K562 (cell line): Measurements from ENCODE around the gene CRTAP. TPM values are rescaled to one million over a fixed set of nuclear protein-coding genes. Genes with fewer than 3 reads are reported as not detected.

Experiments
- BRCA1 ChIP-seq, 2 experiments: fragments of 450-650 bp in 1 of 2; sonication (generic) in 1 of 2; formaldehyde crosslinking in 1 of 2; IDR thresholded peaks; 2 replicates each; pipeline versions ENCODE4 v1.5.0 to v1.6.1; 2017 to 2020; ENCODE audit warnings: mild to moderate bottlenecking in 1 of 2, missing genetic modification reagents in 1 of 2
- CBX1 ChIP-seq: sonication (generic); IDR thresholded peaks from 2 replicates; pipeline ENCODE4 v1.6.1; 2016; ENCODE audit warnings: antibody characterized with exemption, low read depth, mild to moderate bottlenecking
- CXXC5 ChIP-seq: fragments of 250-450 bp; sonication (Bioruptor Pico); IDR thresholded peaks from 2 replicates; pipeline ENCODE4 v1.8.0; 2022; ENCODE audit warnings: inconsistent platforms, mild to moderate bottlenecking, moderate library complexity
- ELF1 ChIP-seq: fragments of 200-800 bp; sonication (Bioruptor generic); IDR thresholded peaks from 2 replicates; pipeline ENCODE4 v1.6.1; 2016; ENCODE audit warnings: missing genetic modification characterization, missing compliant biosample characterization
- FOXJ3 ChIP-seq: sonication (generic); formaldehyde crosslinking; IDR thresholded peaks from 2 replicates; pipeline ENCODE4 v1.4.0; 2020; ENCODE audit warnings: mild to moderate bottlenecking, missing genetic modification reagents
- GABPA ChIP-seq: fragments of 200-800 bp; sonication (Bioruptor generic); conservative IDR thresholded peaks from 2 replicates; pipeline ENCODE4 v1.6.1; 2016; ENCODE audit warnings: low read depth, missing genetic modification characterization, missing compliant biosample characterization
- JUN ChIP-seq, 2 experiments: sonication (generic) in 1 of 2; formaldehyde crosslinking in 1 of 2; IDR thresholded peaks; 2 replicates each; pipeline versions ENCODE4 v1.6.1 to v1.8.0; 2012 to 2022; ENCODE audit warnings: borderline replicate concordance in 2 of 2, mild to moderate bottlenecking in 2 of 2, improper control_type of control experiment in 1 of 2, low read depth in 1 of 2, low read length in 1 of 2, missing genetic modification reagents in 1 of 2
- KDM5B ChIP-seq: fragments of 200-600 bp; sonication (generic); IDR thresholded peaks from 2 replicates; pipeline ENCODE4 v1.6.1; 2012; ENCODE audit warnings: low read depth, mild to moderate bottlenecking, moderate library complexity, low read length, control low read depth, inconsistent platforms; ENCODE audit not compliant: insufficient replicate concordance
- POLR2A ChIP-seq: fragments of 450-650 bp; conservative IDR thresholded peaks from 2 replicates; pipeline ENCODE4 v1.6.1; 2016
- SIN3B ChIP-seq: fragments of 450-650 bp; IDR thresholded peaks from 2 replicates; pipeline ENCODE4 v1.6.1; 2017; ENCODE audit warnings: low read depth, mild to moderate bottlenecking, moderate library complexity
- TFE3 ChIP-seq: fragments of 450-650 bp; formaldehyde crosslinking; IDR thresholded peaks from 2 replicates; pipeline ENCODE4 v1.4.0; 2020; ENCODE audit warnings: mild to moderate bottlenecking, mixed read lengths
- U2AF1 ChIP-seq: fragments of 200-400 bp; formaldehyde crosslinking; optimal IDR thresholded peaks from 2 replicates; pipeline ENCODE3; 2017; ENCODE audit warnings: mild to moderate bottlenecking, low read depth, low read length, moderate library complexity
- ZBTB11 ChIP-seq, 3 experiments: fragments of 200-800 bp in 1 of 3; fragments of 250-450 bp in 1 of 3; fragments of 450-650 bp in 1 of 3; sonication (Bioruptor Pico) in 1 of 3; sonication (Bioruptor generic) in 1 of 3; formaldehyde crosslinking in 1 of 3; IDR thresholded peaks; 2 replicates each; pipeline versions ENCODE4 v1.6.1 to v1.8.0; 2016 to 2022; ENCODE audit warnings: mild to moderate bottlenecking in 2 of 3, missing genetic modification characterization in 2 of 3, missing compliant biosample characterization in 1 of 3, moderate library complexity in 1 of 3
- ZNF146 ChIP-seq: IDR thresholded peaks from one replicate; pipeline ENCODE4 v1.6.1; 2018; ENCODE audit warnings: missing compliant biosample characterization; ENCODE audit not compliant: unreplicated experiment
- ZNF57 ChIP-seq: fragments of 450-650 bp; formaldehyde crosslinking; IDR thresholded peaks from 2 replicates; pipeline ENCODE4 v1.4.0; 2020; ENCODE audit warnings: mild to moderate bottlenecking, moderate library complexity
- polyA plus RNA-seq, 8 experiments: library from polyadenylated mRNA; depleted of rRNA in 4 of 8; stranded (reverse) in 5 of 8; unstranded in 3 of 8; fragments of >200 nt; fragmentation: Nextera tagmentation in 2 of 8; fragmentation: Illumina TruSeq in 1 of 8; extraction: Ambion mirVana in 2 of 8; extraction: Trizol in 1 of 8; gene quantifications; 2 replicates each; pipeline versions ENCODE4 v1.2.1 to v1.2.3, GENCODE V29; 2011 to 2014; ENCODE audit warnings: inconsistent platforms in 1 of 8, missing spikeins in 1 of 8
- total RNA-seq, 7 experiments: library from RNA; depleted of rRNA in 6 of 7; stranded (reverse); fragments of >200 nt in 6 of 7; fragmentation: Illumina TruSeq in 2 of 7; extraction: Trizol in 2 of 7; gene quantifications; 2 replicates each; pipeline versions ENCODE4 v1.2.1 to v1.2.3, GENCODE V29; 2011 to 2021; ENCODE audit warnings: low replicate concordance in 1 of 7
- TF ChIP-seq, protein P1 (sequence below): fragments of 250-450 bp; sonication (Bioruptor Pico); IDR thresholded peaks from 2 replicates; pipeline ENCODE4 v1.9.0; 2021; ENCODE audit warnings: mild to moderate bottlenecking, inconsistent platforms

The CRTAP gene
- total and polyA plus RNA-seq, 9 of the 15 experiments (the other 6 are each of a cell fraction or from before 2014, with no cell fraction given) = 10.0 to 121 (median 53.0) TPM

DNA sequence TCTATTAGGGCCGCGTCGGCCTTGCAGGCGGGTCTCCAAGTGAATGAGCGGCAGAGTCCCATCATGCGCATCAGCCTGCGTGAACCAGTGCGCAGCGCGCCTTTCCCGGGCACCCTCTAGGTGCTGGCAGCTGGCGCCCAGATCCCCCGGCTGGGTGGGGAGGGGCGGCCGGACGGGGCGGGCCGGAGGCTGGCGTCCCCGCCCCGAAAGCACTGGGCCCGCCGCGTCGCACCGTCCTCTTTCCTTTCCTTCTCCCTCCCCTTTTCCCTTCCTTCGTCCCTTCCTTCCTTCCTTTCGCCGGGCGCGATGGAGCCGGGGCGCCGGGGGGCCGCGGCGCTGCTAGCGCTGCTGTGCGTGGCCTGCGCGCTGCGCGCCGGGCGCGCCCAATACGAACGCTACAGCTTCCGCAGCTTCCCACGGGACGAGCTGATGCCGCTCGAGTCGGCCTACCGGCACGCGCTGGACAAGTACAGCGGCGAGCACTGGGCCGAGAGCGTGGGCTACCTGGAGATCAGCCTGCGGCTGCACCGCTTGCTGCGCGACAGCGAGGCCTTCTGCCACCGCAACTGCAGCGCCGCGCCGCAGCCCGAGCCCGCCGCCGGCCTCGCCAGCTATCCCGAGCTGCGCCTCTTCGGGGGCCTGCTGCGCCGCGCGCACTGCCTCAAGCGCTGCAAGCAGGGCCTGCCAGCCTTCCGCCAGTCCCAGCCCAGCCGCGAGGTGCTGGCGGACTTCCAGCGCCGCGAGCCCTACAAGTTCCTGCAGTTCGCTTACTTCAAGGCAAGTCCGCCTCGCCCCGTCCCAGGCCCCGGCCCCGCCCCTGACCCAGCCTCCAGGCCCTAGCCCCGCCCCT lies at the start of gene CRTAP (continued):
- TF ChIP-seq ZBTB11 (CRISPR knock-in tag; IDR thresholded peaks at IDR 0.05) = peak in 2 of 3 experiments; percentile 56 to 61; a peak in 4 of 6 replicates
- no peak; the same call in 1 of the 2 replicates for TF ChIP-seq CBX1
- peak; percentile 92 for TF ChIP-seq CXXC5 (CRISPR knock-in tag)
- TF ChIP-seq ZNF146 (CRISPR knock-in tag) = peak; percentile 28
- TF ChIP-seq TFE3 (CRISPR knock-in tag) = 0 out of 2 replicates have a peak, but pooled peaks have one; percentile 19
- TF ChIP-seq JUN (IDR thresholded peaks at IDR 0.05; ENCODE audit: borderline replicate concordance, low read depth, low read length) = no peak
- TF ChIP-seq JUN (CRISPR knock-in tag; IDR thresholded peaks at IDR 0.05; ENCODE audit: borderline replicate concordance) = peak; percentile 56; the same call in 1 of the 2 replicates
- TF ChIP-seq GABPA (tag) = peak; percentile 61
- TF ChIP-seq ZNF57 (CRISPR knock-in tag) = peak; percentile 63; the same call in 1 of the 2 replicates
- no peak for TF ChIP-seq BRCA1 (IDR thresholded peaks at IDR 0.05)
- TF ChIP-seq BRCA1 (CRISPR knock-in tag; IDR thresholded peaks at IDR 0.05) = 0 out of 2 replicates have a peak, but pooled peaks have one; percentile 16
- no peak for TF ChIP-seq FOXJ3
- TF ChIP-seq, protein P1, sequence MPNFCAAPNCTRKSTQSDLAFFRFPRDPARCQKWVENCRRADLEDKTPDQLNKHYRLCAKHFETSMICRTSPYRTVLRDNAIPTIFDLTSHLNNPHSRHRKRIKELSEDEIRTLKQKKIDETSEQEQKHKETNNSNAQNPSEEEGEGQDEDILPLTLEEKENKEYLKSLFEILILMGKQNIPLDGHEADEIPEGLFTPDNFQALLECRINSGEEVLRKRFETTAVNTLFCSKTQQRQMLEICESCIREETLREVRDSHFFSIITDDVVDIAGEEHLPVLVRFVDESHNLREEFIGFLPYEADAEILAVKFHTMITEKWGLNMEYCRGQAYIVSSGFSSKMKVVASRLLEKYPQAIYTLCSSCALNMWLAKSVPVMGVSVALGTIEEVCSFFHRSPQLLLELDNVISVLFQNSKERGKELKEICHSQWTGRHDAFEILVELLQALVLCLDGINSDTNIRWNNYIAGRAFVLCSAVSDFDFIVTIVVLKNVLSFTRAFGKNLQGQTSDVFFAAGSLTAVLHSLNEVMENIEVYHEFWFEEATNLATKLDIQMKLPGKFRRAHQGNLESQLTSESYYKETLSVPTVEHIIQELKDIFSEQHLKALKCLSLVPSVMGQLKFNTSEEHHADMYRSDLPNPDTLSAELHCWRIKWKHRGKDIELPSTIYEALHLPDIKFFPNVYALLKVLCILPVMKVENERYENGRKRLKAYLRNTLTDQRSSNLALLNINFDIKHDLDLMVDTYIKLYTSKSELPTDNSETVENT (CRISPR knock-in tag) = peak; percentile 94
- peak; percentile 81 for TF ChIP-seq POLR2A
- peak; percentile 41 for TF ChIP-seq KDM5B
- TF ChIP-seq U2AF1 = peak; percentile 43
- TF ChIP-seq SIN3B = peak; percentile 48; the same call in 1 of the 2 replicates
- TF ChIP-seq ELF1 (tag) = peak; percentile 88
